ENCODE data around the gene CKMT2. TPM values are rescaled to one million over a fixed set of nuclear protein-coding genes. Genes with fewer than 3 reads are reported as not detected.
"Not testable (repeated sequence)": the region's sequence is repeated elsewhere in the genome, so short reads cannot be mapped to it uniquely, and the experiment has no call there.

The CKMT2 gene
- total RNA-seq, 1 donor from 2014 or later, result 0.82 TPM

DNA sequence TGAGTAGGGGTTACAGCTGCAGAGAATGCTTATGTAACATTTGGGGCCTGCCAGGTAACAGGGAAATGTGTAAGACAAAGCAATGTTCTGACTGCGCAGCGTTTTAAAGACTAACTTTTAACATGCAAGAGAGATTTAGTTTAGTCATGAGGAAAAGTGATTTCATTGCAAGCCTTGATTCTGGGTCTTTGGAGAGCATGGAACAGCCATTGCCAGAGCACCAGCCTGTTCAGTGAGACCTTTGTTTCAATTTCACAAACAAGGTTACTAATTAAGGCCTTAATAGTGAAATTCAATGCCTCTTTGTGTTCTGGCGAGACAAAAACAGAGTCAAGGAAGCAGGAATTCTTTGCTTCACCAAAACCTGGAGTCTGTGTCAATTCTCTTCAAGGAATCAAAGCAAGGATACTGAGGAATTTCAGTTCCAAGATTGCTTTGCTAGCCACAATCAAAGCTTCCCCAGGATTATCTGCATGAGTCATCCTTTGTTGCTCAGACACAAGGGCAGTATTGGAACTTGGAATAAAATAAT is 14.4 kb downstream of the CKMT2 start:
- FAIRE-seq (no peak), DNase-seq (ENCODE audit: low spot score in 2 of 2) (no peak)

DNA sequence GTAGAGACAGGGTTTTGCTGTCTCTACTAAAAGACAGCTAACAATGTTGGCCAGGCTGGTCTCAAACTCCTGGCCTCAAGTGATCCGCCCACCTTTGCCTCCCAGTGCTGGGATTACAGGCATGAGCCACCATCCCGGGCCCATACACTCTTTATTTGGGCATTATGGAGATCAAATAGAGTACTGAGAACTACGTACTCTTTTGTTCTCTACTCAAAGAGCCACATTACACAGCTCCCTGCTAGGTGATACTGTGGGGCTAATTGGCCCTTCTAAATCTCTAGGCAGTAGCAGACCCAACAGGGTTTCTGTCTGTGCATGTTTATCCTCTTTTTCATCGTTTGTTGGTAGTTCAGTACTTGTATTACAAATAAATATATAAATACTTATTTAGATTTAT is 16.1 kb downstream of the CKMT2 start:
- no peak for FAIRE-seq

DNA sequence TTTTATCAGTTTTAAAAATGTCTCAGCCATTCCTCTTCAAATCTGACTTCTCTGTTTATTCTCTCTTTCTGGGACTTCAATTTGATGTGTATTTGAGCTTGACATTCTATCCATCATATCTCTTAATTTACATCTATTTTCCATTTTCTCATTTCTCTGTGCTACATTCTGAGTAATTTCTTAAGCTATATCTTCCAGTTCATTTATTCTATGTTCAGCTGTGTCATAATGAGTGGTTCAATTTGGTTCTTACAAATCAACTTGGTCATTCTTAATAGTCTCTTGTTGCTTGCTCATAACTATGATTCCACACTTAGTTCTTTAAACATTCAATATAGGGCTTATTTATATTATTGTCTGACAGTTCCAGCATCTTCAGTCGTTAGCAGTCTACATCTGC is 16.9 kb downstream of the CKMT2 start:
- FAIRE-seq, result no peak

More for the DNA sequence above, 16.1 kb downstream of the CKMT2 start:
- DNase-seq (ENCODE audit: low spot score in 2 of 2), result no peak

DNA sequence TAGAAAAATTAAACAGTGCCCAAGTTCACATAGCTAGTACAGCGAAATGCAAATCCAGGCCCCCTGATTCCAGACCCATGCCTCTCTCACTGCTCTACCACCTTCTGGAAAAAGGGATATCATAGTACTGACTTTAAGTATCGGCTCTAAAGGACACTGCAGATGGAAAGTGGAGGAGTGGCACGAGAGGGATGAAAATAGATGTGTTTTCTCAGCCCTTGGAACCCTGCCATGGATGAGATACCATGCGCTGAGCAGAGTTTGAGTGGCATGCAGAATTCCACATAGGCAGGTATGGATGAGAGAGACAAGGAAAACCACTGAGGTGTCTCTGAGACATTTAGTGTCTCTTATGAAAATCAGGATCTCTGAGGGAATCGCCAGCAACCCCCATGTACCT is 18.8 kb downstream of the CKMT2 start:
- FAIRE-seq, result no peak
- no peak for DNase-seq (ENCODE audit: low spot score in 2 of 2)

More for the DNA sequence above, 16.9 kb downstream of the CKMT2 start:
- DNase-seq (ENCODE audit: low spot score in 2 of 2), result no peak

DNA sequence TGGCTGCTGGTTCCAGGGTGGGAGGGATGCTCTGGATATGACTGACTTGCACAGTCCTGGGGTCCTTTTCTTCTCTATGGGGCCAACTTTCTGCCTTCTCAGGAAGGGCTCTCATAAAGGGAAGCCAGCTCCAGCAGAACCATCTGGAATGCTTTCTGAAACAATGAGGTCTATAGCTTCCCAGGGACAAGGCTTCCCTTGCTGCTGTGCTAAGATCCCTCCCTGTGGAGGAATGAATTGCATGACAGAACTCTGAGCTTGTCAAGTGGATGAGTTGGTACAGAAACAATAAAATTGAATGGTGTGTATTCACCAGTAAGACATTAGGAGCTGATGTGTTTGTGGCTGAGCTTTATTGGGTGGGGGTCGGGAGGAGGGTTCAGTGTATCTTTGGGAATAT is 19.8 kb downstream of the CKMT2 start:
- DNase-seq (ENCODE audit: low spot score in 2 of 2) (no peak), FAIRE-seq (no peak)

DNA sequence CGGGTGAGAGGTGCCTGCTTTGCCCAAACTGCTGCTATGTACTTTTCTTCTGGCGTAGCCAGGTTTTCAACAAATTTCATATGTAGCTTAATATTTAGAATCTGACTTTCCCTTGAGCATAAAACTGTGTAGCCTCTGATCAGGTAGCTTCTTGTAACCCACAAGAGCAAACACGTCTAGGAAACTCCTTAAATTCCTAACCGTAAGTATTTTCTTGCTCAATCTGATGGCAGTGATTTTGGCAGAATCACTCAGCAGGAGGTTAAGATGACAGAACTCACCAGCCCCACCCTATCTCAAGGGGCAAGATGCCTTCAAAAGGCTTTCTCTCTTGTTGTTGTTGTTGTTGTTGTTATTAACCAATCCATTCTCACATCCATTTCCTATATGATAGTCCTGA is 20.8 kb downstream of the CKMT2 start:
- DNase-seq (ENCODE audit: low spot score in 2 of 2) (no peak), FAIRE-seq (no peak)

DNA sequence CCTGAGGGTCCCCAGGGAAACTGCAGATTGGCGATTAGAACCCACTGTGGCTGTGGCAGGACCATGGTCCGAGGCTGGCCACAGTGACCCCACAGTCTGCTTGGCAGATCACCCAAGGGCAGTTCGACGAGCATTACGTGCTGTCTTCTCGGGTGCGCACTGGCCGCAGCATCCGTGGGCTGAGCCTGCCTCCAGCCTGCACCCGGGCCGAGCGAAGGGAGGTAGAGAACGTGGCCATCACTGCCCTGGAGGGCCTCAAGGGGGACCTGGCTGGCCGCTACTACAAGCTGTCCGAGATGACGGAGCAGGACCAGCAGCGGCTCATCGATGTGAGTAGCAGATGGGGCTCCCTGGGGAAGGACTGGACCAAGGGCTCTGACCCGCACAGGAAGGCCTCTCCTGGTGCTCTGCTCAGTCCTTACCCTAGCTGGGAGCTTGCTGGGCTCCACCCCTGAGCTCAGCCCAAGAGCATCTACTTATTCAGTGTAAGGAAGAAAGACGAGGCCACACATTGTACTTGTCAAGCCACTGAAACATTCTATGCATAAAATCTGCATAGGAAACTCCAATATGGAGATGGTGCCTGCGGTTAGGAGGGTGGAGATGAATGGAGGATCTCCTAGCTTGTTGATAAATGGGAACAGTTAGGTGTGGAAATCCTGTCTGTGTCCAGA is 21.9 kb downstream of the CKMT2 start:
- FAIRE-seq, result no peak
- DNase-seq (ENCODE audit: low spot score in 2 of 2), result no peak

DNA sequence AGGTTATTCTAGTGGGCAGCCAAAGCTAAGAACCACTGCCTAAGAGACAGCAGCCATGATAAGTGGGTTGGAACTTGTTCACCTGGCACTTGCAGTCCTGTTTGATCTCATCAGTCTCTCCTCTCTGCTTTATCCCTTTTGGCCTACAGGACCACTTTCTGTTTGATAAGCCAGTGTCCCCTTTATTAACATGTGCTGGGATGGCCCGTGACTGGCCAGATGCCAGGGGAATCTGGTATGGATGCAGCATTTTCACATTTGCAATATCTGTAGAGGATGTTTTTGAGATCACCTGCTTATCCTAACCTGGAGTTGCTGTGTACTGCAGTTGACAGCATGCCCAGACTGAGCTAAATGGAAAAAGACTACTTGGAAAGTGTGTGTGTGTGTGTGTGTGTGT is 23.6 kb downstream of the CKMT2 start:
- FAIRE-seq (no peak), DNase-seq (ENCODE audit: low spot score in 2 of 2) (no peak)

DNA sequence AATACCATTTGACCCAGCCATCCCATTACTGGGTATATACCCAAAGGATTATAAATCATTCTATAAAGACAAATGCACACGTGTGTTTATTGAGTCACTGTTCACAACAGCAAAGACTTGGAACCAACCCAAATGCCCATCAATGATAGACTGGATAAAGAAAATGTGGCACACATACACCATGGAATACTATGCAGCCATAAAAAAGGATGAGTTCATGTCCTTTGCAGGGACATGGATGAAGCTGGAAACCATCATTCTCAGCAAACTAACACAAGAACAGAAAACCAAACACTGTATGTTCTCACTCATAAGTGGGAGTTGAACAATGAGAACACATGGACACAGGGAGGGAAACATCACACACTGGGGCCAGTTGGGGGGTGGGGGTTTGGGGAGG is 29.7 kb downstream of the CKMT2 start:
- not testable (repeated sequence) for FAIRE-seq; DNase-seq (ENCODE audit: low spot score in 2 of 2)

DNA sequence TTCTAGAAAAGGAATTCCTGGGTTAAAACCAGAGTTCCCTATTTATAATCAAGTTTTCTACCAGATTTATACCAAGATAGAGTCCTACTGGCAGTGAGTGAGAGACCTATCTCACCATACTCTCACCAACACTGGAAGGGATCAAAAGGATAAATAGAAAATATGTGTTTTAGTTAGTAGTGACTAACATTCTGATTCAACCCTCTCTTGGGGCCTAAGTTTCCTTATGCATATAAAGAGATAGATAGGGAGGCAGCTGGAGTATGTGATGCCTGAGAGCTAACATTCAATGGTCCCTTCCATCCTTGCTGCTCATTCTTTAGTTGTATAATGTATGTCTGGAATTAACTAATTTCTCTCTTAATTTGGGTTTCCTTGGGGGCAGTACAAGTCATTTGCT is 32.0 kb downstream of the CKMT2 start:
- DNase-seq (ENCODE audit: low spot score in 2 of 2) (no peak), FAIRE-seq (no peak)

DNA sequence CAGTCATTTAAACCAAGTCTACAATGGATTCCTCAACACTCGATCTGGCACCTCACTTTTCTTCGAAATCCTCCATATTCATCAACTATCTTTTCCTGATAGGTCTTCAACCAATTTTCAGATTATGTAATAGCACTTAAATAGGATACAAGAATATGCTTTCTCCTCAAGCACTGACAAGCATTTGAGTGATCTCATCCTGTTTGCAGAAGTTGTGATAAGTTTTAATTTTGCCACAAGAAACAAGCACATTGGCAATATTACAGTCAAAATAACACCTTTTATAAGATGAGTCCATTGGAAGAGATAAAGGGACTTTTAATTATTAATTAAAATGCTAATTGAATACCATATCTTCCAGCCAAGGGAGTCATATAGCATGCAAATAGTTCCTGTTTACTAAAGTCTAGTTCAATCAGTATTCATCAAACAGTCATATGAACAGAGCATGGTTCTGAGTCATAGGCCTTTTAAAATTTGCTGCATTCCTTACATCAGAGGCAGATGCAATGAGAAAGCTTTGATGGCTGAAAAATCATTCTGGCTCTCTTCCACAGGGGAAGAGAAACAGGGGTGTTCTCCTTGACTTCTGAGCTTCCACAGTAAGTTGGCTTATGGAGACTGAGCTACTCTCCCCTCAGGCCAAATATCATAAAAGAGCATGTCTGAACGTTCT is 35.5 kb downstream of the CKMT2 start:
- FAIRE-seq, result no peak

DNA sequence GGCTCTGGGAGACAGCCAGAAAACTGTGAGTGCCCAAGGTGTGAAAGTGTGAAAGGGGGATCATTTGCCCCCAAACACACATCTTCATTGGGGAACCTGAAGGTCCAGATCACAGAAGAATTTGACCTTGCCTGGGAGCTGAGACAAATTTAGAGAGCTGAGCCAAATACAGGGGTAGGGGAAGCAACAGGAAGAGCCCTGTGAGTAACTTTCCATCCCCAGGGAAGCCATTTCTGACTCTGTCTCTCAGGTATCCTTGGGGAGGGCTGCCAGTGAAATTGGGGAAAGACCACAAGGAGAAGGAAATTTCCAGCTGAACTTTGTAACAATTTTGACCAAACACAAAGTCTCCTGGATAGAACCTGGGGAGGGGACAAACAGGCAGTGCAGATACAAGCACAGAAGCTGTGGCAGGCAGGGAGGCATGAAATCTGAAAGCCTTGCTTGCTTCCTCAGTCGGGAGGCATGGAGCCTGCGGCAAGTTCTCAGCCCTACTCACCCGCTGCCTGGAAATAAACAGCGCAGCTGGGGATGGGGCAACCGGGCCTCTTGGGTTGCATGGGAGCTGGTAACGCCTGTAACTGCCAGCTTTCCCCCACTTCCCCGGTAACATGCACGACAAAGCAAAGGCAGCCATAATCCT is 36.8 kb downstream of the CKMT2 start:
- FAIRE-seq, result no peak
- no peak for DNase-seq (ENCODE audit: low spot score in 2 of 2)

More for the DNA sequence above, 35.5 kb downstream of the CKMT2 start:
- no peak for DNase-seq (ENCODE audit: low spot score in 2 of 2)

DNA sequence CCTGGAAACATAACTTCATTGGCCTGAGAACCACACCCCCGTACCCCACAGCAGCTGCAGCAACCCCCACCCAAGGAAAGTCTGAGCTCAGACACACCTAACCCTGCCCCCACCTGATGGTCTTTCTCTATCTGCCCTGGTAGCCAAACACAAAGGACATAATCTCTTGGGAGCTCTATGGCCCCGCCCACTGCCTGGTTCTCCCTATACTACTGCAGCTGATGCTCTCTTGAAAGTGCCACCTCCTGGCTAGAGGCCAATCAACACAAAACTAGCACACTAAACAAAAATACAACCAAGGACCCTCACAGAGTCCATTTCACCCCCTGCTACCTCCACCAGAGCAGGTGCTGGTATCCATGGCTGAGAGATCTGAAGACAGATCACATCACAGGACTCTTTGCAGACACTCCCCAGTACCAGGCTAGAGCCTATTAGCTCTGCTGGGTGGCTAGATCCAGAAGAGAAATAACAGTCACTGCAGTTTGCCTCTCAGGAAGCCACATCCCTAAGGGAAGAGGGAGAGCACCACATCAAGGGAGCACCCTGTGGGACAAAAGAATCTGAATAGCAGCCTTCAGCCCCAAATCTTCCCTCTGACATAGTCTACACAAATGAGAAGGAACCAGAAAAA is 37.4 kb downstream of the CKMT2 start:
- not testable (repeated sequence) for FAIRE-seq; DNase-seq (ENCODE audit: low spot score in 2 of 2)

DNA sequence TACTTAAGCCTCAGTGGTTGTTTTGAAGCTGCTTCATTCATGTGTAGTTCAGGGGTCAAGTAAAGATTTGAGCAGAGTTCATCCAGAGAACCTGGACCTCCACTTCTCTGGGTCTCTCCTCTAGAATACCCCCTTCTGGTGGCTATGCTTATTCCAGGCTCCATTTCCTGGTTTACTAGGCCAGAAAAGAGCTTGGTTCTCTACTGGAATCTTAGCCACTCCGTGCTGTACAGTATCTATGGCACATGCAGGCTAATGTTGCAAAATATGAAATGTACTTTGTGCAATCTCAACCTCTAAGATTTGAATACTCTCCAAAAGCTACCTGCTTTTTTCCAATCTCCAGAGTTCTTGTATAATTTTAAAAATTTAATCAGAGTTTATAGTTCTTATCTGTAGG is 50.9 kb downstream of the CKMT2 start:
- no peak for FAIRE-seq
- DNase-seq (ENCODE audit: low spot score in 2 of 2), result no peak

DNA sequence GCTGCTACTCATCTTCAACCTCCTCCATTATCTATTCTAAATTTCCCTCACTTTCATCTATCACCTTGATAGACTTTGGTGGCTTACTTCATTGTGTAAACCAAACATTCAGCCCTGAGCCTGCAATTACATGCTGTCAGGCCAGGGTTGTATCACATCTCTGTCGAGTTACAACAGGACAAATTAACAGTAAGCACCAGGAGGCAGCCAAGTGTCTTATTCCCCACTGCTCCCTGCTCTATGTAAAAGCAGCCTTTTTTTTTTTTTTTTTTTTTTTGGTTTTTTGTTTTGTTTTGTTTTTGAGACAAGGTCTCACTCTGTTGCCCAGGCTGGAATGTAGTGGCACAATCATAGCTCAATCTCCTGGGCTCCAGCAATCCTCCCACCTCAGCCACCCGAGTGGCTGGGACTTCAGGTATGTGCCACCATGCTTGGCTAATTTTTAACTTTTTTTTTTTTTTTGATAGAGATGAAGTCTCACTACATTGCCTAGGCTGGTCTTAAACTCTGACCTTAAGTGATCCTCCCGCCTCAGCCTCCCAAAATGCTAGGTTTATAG is 53.0 kb downstream of the CKMT2 start:
- FAIRE-seq, result no peak
- no peak for DNase-seq (ENCODE audit: low spot score in 2 of 2)

DNA sequence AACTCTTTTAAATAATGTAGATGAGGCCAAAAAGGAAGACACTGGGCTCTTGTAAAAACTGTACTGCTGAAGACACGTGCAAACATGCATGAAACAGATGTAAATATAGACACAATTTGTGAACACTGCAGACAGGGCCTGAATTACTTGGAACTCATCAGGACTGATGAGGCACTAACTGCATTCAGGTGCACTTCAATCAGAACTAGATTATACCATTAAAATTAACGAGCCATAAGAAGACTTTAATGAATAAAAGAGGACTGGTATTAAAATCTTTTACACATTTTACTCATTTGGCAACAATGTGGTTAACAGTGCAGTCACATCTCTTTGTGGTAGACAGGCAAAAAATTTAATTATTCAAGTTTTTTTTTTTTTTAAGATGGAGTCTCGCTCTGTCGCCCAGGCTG is 54.9 kb downstream of the CKMT2 start:
- FAIRE-seq, result no peak

DNA sequence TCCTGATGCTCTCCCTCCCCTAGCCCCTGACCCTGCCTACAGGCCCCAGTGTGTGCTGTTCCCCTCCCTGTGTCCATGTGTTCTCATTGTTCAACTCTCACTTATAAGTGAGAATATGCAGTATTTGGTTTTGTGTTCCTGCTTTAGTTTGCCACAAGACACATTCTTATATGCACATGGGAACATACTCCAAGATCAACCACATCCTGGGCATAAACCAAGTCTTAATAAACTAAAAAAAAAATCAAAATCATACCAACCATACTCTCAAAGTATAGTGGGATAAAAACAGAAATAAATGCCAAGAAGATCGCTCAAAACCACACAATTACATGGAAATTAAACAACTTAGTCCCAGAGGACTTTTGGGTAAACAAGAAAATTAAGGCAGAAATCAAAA is 57.0 kb downstream of the CKMT2 start:
- DNase-seq (ENCODE audit: low spot score in 2 of 2) (no peak), FAIRE-seq (no peak)

More for the DNA sequence above, 54.9 kb downstream of the CKMT2 start:
- no peak for DNase-seq (ENCODE audit: low spot score in 2 of 2)

DNA sequence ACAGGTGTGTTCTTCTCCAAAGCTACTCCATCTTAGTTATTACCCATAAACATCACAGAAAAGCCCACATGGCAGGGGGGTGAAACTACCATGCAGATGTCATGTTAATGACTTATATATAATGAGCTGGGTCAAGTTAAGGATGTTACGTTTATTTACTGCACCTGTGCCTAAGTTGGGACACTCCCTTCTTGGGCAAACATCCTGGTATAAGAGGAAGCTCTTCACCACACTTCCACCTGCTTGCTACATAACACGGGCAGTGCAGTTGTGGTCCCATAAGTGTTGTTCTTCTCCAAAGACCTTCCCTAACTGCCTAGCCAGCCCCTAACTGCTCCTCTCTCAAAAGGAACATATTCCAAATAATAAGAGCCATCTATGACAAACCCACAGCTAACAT is 59.0 kb downstream of the CKMT2 start:
- DNase-seq (ENCODE audit: low spot score in 2 of 2), result no peak
- no peak for FAIRE-seq

DNA sequence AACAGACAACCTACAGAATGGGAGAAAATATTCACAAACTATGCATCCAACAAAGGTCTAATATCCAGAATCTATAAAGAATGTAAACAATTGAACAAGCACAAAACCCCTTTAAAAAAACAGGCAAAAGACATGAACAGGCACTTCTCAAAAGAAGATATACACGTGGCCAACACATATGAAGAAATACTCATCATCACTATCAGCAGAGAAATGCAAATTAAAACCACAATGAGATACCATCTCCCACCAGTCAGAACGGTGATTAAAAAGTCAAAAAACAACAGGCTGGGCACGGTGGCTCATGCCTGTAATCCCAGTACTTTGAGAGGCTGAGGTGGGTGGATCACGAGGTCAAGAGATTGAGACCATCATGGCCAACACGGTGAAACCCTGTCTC is 60.9 kb downstream of the CKMT2 start:
- FAIRE-seq, result not testable (repeated sequence)

DNA sequence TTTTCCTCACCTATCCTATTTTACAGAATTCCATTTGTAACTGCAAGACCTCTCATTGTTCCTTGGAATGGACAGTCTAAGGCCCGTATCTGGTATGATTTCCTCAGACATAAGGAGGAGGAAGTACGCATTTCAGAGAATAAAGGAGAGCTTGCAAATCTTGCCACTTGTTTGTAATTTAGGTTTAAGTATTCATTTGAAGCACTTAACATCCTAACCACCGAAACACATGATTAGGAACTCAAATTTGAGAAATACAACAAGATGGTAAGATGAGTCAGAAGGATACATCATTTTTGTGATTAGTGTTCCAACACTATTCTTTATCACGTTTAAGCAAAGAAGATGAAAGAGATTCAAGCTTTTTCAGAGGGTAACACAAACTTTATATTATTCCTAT is 64.4 kb downstream of the CKMT2 start:
- no peak for DNase-seq (ENCODE audit: low spot score in 2 of 2)
- no peak for FAIRE-seq

More for the DNA sequence above, 60.9 kb downstream of the CKMT2 start:
- not testable (repeated sequence) for DNase-seq (ENCODE audit: low spot score in 2 of 2)

DNA sequence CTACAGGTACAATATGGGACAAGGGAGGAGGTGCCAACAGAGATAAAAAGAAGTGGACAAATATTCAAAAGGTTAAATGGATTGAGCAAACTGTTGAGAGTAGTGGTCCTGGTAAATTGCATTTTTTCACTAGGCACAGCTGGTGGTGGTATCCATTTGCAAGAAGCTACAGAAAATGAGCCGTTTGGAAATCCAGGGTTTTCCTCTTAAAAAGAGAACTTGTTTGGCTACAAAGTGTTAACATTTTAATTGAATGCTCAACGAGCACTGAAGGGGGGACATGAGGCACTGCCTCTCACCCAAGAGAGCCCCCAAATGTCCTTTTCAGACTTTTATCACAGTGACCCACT is 67.8 kb downstream of the CKMT2 start:
- FAIRE-seq, result no peak
- DNase-seq (ENCODE audit: low spot score in 2 of 2), result no peak
